ENCODE measurements around the gene DUSP5.

DUSP5 gene

DNA sequence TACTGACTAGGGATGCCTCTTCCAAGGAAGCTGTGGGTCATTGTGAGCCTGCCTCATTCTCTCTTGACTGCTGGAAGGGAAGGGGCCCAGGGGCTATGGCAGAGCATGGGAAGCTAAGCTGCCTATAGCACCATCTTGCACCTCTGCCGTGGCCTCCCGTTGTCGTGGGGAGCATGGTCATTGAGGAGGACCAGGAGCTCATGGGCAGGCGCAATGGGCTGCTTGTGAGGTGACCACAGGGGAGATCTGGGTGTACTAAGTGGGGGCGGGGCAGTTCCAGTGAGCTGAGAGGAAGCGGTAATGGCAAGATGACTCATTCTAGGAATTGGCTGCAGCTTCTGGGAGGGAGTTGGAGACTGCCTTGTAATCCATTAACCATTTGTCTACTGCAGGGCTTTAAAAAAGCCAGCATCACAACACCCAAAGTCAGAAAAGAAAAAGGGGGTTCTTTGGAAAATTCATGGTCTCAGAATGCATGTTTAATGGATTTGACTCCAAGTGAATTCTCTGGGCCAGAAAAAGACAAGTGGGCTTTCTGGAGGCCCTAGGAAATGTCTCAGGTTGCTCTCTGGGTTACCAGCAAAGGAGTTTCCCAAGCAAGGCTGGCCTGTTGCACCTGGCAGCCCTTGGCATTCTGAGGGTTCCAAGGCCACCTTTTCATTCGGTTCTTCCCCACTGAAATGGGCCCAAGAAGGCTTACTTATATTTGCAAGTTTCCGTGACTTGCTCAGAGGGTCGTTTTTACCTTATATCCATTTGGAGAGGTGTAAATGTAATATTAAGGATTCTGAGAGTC is 3.6 kb downstream of the DUSP5 start:
- DNase-seq, result peak in 3 of 5 donors; percentile 26 to 92 (median 28)

DNA sequence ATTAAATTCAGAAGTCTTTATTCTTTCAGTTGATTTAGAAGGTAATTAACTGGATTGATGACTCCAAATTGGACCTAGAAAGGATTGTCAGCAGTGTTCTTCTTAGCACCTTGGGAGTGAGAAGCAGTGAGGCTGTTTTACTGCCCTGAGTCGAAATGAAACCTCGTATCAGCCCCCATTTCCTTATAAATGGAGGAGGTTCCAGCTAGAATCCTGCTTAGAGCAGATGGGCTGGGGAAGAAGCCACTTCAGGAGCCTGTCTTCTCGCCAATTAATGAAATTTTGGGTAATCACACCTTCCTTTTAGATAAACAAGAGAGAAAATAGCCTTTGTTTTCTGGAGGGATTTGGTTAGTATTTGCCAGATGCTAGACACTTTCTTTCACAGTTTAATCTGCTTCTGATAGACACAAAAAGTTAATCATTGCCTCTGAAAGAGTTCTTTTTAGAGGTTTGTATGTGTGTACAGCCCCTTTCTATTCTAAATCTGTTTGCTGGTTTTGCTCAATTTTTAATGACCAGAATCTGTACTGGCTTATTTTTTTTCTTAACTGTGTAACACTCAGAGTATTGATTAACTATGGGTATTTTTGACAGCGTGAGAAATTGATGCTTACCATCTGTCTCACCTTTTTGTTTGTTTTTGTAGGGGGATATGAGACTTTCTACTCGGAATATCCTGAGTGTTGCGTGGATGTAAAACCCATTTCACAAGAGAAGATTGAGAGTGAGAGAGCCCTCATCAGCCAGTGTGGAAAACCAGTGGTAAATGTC is 4.6 kb downstream of the DUSP5 start:
- peak in 1 of 5 donors; percentile 36 for DNase-seq

DNA sequence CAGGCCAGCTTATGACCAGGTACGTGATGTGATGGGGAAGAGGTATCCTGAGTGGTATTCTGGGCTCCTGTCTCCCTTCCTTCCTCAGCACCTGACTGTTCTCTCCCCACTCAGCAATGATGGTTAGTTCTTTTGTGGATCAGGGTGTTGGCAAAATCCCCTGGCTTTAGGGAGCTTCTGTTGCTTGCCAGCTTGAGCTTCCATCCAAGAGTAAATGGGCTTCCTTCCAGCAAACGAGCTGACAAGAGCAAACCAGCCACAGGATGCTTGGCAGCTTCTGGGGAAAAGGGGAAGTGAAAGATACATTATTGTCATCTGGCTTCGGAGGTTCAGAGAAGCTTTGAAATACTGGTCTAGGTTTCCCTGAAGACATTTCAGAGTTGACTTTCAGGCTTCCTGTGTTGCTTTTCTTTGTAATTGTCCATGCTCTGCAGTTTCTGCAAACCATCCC is 5.2 kb downstream of the DUSP5 start:
- DNase-seq, result peak in 1 of 5 donors; percentile 78

DNA sequence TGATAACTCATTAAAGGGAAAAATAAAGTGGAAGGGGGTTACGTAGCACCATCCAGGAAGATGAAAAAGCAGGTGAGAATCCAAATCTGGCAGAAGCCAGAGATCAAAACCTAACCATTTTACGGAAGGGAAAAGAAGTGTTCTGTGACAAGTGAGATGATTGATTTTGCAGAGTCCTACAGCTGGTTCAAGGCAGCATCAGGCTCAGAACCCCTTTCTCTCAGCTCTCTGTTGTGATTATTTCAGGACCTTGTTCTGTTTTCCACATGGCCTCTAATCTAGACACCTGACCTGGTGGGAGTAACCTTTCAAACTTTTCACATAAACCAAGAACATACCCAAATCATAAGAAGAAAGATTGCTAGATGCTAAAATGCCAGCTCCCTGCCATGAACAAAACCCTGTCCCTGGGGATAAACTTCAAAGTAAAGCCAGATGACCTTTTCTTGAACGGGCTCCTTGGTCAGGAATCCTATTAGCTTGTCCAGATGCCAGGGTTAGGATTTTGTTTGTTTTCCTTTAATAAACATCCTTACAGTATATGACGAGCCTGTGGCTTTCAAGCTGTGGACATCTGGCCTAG is 5.9 kb downstream of the DUSP5 start:
- DNase-seq, result no peak

DNA sequence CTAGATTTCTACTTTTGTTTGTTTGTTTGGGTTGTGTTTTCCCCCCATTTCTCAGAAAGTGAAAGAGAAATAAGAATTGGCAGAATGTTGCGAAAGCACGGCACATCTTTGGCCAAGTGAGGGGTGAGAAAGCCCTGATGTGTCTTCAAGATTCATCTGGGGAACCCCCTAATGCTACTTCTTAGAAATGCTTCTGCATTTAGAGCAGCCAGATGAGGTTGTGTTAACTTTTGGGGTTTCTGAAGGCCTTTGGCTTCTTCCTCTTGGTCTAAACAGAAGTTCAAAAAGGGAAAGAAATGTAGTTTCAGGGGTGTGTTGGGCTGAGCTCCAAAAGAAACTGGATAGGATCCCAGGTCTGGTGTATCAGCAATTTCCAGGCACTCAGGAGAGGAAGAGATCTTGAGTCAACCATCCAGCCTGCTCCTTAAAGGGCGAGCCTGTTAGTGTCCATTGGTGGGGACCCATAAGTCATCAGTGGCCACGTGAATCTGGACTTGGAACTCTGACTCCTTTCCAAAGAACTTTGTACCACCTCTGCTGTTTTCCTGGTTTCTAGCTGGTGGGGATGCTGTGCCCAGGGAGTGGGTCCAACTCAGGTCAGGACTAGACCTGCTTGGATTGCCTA is 6.5 kb downstream of the DUSP5 start:
- DNase-seq, result peak in 4 of 5 donors; percentile 29 to 93 (median 38)

DNA sequence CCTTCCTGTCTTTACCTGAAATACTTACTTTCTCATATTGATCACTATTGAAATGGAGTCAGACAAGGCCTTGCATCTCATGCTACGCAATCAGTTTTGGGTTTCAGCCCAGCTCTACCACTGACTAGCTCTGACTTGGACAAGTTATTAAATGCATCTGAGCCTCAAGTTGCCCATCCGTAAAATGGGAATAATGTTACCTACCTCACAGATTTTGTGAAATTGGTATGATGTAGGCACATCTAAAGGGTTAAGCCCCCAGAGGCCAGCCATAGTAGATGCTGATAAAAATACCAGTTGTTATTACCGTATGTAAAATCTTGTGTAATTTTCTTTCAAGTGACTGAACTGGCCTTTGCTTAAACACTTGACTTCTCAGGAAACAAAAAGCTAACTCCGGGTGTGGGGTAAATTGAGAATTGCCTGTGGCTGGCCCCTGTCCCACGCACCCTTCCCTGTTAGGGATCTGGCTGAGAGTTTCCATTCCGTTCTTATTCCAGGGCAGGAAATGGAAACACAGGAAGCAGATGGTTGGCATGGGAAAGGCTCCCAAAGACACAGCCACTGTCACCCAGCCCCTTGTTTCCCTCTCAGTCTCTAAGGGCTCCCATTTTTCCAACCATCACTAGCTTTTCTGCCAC is 7.5 kb downstream of the DUSP5 start:
- DNase-seq, result no peak

DNA sequence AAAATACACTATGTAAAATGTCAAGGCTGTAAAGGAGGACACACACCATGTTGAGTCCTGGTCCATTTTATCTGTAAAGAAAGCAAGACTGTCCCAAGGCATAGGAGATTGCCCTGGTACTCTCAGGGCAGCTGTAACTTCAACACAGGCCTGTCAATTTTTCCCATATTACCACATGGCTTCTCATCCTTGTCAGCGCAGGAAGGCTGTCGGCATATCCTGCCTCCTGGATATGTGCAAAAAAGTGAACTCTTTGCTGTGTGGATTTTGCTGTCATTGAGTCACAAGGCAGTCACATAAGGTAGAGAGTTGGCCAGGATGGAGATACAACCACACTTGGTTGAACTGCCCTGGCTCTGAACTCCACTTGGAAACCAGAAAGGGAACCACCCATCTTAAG is 8.7 kb downstream of the DUSP5 start:
- no peak for DNase-seq

DNA sequence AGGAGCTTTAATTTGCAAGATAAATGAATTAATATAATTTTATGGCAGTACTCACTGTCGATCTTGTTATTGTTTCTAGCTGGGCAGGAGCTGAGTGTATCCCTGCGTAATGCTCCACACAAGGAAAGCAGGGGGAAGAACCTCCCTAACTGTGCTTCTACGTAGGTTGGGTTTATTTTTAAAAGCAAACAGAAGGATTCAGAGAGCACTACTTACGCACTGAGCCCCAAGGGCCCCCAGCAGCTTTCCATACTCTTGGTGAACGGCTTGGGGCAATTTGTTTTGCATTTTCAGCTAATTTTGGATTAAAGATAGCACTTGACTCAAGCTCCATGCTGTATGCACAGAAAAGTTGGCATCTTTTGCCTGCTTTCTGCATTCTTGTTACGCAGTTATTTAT is 9.6 kb downstream of the DUSP5 start:
- no peak for DNase-seq

DNA sequence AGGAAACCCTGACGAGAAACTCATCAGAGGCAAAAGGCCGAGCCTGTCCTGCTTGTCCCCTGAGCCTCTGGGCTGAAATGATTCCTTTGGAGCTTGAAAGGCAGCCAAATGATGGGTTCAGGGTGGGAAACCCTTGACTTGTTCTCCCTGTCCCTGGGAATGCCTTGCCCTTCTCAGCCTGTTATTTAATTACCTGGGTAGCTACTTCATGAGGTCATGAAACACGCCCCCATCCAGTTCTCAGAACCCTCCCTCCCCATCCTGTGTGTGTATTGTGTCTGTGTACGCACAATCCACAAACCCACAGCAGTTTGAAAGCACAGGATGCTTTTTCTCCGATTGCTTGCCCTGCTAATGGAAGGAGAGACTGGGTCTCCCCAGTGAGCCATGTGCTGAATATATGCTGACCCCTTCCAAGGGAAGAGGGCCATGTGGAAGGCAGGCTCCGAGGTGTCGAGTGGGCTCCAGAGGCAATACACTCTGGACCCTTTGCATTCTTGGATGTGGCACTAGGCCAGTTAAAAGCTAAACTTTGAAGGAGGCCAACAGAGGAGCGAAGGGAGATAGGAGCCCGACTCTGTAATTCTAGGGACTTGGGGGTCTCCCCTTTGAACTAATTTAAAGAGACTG is 10.6 kb downstream of the DUSP5 start:
- DNase-seq, result no peak

DNA sequence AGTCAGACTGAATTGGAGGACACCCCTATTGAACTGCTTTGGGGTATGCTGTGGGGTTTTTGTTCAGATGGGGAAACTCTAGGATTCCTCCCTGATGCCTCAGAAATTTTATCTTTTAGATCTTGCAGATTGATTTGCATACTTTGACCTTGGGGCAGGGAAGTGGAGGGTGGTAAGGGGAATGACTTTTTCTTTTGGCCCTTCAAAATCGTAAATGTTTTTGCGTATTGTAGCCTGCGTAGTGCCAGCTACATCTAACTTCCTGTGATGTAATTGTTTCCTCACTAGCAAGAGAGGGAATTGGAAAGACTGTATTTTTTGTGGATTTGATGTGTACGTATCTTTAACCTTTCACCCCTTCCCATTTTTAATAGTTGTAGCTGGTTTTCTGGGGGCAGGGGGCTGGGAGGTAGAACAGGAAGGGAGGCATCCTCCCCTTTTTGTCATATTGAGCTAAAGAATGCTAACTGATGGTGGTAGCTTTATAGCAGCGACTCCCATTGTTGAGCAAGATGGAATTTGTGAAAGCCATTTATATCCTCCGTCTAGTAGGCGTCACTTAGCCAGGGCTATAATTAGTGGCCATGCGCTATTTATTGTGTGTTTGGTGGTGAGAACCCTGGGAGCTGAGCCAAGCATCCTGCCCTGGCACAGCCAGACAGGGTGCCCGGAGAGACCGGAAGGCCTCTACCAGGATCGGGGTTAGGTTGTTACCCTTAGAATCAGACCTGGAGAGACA is 11.3 kb downstream of the DUSP5 start:
- no peak for DNase-seq

DNA sequence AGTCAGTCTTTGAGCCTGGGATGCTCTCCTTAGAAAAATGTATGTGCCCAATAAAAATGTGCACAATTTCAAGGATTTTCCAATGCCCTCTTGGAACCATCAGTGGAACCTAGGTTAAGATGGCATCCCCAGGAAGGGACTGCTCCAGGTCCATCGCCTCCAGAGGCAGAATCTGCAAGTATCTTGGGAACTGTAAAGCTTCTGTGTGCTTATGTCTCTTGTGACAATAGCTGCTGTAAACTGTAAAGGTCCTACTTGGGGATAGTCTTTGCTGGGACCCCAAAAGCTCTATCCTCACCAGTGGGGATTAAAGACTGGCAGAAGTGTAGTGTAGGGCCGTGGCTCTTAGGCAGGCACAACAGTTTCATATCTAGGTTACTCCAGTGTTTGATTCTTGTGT is 11.9 kb downstream of the DUSP5 start:
- DNase-seq, result no peak

DNA sequence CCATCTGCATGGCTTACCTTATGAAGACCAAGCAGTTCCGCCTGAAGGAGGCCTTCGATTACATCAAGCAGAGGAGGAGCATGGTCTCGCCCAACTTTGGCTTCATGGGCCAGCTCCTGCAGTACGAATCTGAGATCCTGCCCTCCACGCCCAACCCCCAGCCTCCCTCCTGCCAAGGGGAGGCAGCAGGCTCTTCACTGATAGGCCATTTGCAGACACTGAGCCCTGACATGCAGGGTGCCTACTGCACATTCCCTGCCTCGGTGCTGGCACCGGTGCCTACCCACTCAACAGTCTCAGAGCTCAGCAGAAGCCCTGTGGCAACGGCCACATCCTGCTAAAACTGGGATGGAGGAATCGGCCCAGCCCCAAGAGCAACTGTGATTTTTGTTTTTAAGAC is 12.4 kb downstream of the DUSP5 start:
- no peak for DNase-seq

DNA sequence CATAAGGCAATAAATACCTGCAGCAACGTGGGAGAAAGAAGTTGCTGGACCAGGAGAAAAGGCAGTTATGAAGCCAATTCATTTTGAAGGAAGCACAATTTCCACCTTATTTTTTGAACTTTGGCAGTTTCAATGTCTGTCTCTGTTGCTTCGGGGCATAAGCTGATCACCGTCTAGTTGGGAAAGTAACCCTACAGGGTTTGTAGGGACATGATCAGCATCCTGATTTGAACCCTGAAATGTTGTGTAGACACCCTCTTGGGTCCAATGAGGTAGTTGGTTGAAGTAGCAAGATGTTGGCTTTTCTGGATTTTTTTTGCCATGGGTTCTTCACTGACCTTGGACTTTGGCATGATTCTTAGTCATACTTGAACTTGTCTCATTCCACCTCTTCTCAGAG is 13.0 kb downstream of the DUSP5 start:
- no peak for DNase-seq

DNA sequence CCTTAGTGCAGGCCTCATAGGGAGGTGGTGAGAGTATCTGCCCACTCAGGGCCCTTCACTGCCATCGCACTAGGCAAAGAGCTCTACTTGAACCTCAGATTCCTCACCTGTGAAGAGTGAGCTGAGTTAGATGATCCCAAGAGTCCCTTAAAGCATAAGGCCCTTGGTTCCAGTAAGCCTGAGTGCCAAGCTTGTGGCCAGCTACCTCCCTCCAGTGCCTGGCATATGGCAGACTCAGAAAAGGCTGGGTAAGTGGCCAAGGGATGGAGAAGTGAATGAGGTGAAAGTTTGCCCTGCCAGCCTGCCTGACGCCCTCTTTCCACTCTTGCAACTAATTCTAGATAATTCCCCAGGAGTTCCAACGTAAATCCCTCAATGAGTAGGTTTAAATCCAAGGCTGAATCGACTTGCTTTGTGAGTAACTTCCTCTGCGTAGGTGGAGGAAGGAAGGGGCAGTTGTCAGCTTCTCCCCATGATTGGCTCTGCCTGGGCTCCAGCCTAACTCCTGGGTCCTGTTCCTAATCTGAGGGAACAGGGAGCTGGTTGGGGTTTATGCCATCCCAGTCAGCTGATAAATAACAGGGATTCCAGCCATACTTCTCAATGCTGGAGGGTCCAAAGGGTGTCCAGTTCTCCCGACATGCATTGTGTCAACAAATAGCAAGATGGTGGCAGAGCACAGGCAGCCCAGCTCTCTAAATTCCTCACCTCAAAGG is 14.2 kb downstream of the DUSP5 start:
- DNase-seq, result no peak

DNA sequence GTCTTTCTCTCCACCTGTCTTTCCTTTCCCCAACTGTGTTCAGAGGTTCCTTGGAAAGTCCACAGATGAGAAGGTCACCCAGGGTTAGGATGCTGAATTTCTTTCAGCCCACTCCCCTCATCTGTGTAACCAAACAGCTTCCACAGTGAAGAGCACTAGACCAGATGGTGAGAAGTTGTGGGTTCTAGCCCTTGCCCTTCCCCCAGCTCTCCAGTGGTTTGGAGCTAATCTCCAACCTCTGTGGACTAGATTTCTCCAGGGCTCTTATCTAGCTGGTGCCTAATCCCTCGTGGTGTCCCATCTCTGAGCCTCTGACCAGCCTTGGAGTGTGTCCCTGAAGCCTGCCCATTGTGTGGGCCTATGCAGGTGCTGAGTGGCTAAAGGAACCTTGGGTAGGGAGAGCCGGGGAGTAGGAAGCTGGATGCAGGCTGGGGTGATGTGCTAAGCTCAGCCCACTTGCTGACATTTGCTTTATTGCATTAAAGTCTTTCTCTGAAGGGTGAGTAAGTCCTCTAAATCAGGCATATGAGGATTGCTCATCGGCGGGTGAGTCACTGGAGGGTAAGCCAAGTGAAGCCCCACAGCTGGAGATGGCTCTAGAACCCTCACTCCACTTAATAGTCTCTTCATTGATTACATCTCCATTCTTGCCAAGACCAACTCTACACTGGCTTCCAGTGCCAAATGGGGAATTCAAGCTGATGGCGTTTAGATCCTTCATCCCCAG is 14.9 kb downstream of the DUSP5 start:
- no peak for DNase-seq

DNA sequence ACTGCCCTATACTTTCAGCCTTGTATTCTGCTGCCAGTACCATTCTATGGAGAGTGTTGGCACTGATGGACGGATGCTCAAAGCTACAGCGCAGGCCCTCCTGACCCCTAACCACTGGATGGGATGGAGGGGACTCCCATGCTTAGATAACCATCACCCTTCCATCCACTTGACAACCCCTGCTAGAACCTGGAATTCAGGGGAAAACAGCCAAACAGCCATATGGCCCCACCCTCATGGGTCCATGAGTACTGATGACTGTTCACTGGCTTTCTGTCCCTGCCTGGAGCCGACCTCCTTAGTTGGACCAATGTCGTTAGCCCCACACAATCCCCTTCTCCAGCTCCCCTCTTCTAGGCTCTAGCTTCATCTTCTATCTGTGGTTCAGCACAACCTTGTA is 16.2 kb downstream of the DUSP5 start:
- no peak for DNase-seq

DNA sequence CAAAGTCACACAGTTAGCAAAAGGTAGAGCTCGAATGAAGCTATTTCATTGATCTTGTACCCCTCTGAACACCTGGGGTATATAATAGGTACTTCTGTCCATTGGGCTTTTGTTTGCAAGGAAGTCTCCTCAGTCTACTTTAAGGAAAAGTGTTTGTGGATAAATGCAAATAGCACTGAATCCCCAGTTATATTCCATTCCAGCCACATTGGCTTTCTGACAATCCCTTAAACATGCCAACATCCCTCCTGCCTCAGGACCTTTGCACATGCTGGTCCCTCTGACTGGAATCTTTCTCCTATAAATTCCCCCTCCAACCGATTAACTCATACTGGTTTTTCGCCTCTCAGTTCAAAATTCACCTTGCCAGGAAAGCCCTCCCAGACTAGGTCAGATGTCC is 17.1 kb downstream of the DUSP5 start:
- no peak for DNase-seq

DNA sequence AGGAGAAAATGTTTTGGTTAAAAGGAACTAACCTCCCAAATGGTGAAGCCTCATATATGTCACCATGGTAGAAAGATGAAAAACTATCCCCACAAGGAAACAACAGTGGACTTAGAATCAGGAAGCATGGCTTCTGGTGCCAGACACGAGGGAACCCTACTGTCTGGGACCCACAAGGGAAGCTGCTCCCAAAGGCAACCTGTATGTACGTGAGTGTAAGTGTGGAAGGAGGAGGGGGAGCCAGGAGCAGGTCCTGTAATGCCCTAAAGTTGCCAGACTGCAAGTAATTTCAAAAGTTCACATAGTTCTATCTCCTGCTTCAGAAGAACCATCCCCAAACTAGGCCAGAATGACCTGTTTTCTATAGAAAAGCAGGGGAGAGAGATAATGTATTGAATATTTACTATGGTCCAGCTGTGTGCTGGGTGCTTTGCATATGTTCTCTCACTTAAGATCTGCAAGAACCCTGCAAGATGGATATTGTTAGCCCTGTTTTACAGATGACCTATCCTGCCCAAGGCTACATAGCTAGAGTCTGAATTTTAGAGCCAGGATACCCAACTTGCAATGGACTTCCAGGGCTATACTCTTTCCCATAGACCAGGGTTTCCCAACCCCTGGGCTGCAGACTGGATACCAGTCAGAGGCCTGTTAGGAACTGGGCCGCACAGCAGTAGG is 19.2 kb downstream of the DUSP5 start:
- DNase-seq, result no peak

DNA sequence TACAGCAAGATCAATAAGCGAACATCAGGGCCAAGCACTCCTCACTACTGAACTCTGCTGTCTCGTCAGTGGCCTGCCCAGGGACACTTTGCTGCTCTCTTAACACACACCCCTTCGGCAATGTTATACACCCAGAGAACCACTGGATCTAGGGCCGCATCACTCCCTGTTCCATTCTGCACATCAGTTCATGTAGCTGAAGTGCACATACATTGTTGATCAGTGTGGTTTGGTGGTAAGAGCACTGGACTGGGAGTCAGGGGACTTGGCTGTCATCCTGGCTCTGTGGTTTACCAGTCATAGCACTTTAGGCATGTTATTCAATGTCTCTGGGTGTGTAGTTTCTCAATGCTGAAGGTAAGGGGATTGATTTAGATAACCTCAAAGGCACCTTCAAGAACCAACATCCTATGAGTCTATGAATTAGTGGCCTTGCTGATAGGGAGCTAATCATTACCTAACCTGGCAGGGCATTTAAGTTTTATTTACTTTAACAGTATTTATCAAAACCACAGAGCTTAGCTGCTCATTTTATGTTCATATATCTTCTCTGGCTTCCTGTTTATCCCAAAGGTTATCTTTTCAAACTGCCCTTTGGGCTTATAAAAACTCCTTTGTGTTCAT is 24.8 kb downstream of the DUSP5 start:
- peak in 1 of 5 donors; percentile 56 for DNase-seq

Measured in T-helper 1 cell (primary cell).